Mucosa of rectum (tissue), 2 donors: ENCODE measurements around the gene IPMK.
"Not testable (repeated sequence)": the region's sequence is repeated elsewhere in the genome, so short reads cannot be mapped to it uniquely, and the experiment has no call there.

Source experiments
- H3K27ac ChIP-seq, 2 donors: one replicate each; pipeline ENCODE4 v1.7.0; 2013; ENCODE audit warnings: inconsistent platforms in 2 of 2, low read depth in 2 of 2, low read length in 2 of 2
- H3K27me3 ChIP-seq, 2 donors: one replicate each; pipeline ENCODE4 v1.7.0; 2013; ENCODE audit warnings: low read length in 2 of 2; ENCODE audit not compliant: control insufficient read depth in 2 of 2, insufficient read depth in 2 of 2
- H3K36me3 ChIP-seq, 2 donors: one replicate each; pipeline ENCODE4 v1.7.0; 2013; ENCODE audit warnings: low read length in 2 of 2; ENCODE audit not compliant: control insufficient read depth in 2 of 2, insufficient read depth in 2 of 2
- H3K4me1 ChIP-seq, 2 donors: one replicate each; pipeline ENCODE4 v1.7.0; 2013; ENCODE audit warnings: low read length in 2 of 2, mild to moderate bottlenecking in 1 of 2; ENCODE audit not compliant: control insufficient read depth in 2 of 2, insufficient read depth in 2 of 2
- H3K4me3 ChIP-seq, 2 donors: one replicate each; pipeline ENCODE4 v1.7.0; 2013; ENCODE audit warnings: low read length in 2 of 2
- H3K9ac ChIP-seq, 2 donors: one replicate each; pipeline ENCODE4 v1.7.0; 2013; ENCODE audit warnings: low read length in 2 of 2, low read depth in 1 of 2, mild to moderate bottlenecking in 1 of 2
- H3K9me3 ChIP-seq, 2 donors: one replicate each; pipeline ENCODE4 v1.7.0; 2013; ENCODE audit warnings: low read length in 2 of 2; ENCODE audit not compliant: control insufficient read depth in 2 of 2
- donor health status: healthy.
- donor health status: Normal muscosa, but diverticular disease.

IPMK gene

DNA sequence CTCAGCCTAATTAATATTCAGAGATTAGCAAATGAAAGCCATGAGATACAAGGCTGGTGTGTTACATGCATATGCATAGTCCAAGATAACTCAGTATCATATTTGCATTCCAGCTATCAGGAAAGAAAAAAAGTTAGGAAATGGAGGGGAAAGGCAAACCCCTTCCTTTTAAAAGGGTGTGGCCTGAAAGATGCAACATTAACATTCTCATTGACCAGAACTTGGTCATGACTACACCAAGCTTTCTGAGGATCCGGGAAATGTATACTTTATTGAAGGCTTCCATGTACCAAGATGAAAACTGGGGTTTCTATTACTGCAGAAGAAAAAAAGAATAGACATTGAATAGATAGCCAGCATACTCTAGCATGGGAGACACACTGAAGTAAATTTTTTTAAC is 96.5 kb downstream of the IPMK start:
- no peak overlapping the region for H3K4me3 ChIP-seq
- H3K27ac ChIP-seq: no peak overlapping the region
- no peaks in the 10 kb centered on the region for H3K27me3 ChIP-seq
- H3K9me3 ChIP-seq: no peaks in the 10 kb centered on the region
- H3K4me1 ChIP-seq: no peaks in the 10 kb centered on the region
- no peaks in the 10 kb centered on the region for H3K36me3 ChIP-seq
- H3K9ac ChIP-seq: no peak overlapping the region

DNA sequence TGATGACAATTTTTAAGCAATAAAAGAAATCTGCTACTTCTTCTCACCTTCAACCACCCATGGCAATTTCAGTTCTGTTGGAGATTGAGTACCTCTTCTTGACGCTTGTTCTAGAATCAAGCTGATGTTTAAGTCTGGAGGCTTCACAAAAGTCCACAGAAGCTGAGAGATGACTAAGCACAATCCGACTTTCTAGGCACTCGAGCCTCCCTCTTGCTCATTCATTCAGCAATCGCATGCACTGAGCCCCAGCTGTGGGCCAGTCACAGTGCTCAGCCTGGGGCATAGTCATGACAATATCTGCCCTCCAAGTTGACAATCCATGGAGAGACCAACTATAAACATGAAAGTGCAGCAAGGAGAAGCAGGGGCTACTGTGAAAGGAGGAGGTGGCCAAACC is 103.2 kb downstream of the IPMK start:
- Histone ChIP-seq H3K4me1 (no peaks in the 10 kb centered on the region), H3K36me3 (no peaks in the 10 kb centered on the region), H3K27ac (no peak overlapping the region), H3K4me3 (no peak overlapping the region), H3K27me3 (no peaks in the 10 kb centered on the region), H3K9ac (no peak overlapping the region), H3K9me3 (no peaks in the 10 kb centered on the region)

DNA sequence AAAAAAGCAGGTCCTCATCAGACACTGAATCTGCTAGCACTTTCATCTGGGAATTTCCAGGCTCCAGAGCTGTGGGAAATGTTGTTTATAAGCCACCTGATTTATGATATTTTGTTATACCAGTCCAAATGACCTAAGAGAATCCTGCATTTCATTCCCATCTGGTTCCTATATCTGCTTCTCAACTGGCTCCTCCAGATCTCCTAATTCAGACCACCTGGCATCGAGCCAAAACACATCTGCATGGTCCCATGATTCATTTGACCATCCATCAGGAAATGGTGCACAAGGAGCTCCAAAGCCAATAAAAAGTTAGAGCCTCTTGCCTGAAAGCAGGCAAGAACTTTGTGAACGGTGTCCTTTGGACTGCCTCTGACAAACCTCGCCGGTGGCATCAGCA is 108.9 kb downstream of the IPMK start:
- H3K36me3 ChIP-seq: no peaks in the 10 kb centered on the region
- no peaks in the 10 kb centered on the region for H3K27me3 ChIP-seq
- H3K9ac ChIP-seq: no peak overlapping the region
- no peaks in the 10 kb centered on the region for H3K4me1 ChIP-seq
- H3K9me3 ChIP-seq: no peaks in the 10 kb centered on the region
- no peak overlapping the region for H3K27ac ChIP-seq
- no peak overlapping the region for H3K4me3 ChIP-seq

DNA sequence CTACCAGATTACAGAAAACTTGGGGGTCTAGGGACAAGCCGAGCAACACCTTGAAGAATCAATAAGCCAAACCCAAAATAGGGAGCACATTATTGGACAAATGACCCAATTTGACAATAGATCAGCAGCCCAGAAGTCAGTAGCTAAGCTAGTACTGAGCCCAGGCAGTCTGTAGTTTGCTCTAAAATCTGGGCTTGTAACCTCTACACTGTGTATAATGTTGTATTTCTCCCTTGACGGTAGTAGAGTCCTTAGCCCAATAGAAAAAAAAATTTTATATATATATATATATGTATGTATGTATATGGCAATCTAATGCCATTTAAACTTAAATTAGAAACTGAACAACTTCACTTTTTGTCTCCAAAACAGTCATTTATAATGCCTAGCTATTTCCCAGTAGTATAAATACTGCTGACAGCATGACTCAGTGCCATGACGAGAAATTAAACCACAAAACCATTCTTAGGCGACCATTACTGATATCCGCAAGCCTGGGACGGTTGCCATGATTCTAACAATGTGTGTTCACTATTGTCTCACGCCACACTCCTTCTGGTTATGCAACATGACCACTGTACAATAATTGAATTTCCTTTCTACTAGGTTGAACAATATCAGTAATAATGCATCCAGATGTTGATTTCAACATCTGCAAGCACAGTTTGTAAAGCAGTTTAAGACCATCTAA is 110.5 kb downstream of the IPMK start:
- H3K4me1 ChIP-seq: no peaks in the 10 kb centered on the region
- no peak overlapping the region for H3K4me3 ChIP-seq
- H3K27me3 ChIP-seq: no peaks in the 10 kb centered on the region
- no peaks in the 10 kb centered on the region for H3K36me3 ChIP-seq
- no peaks in the 10 kb centered on the region for H3K9me3 ChIP-seq
- H3K27ac ChIP-seq: no peak overlapping the region
- H3K9ac ChIP-seq: no peak overlapping the region

DNA sequence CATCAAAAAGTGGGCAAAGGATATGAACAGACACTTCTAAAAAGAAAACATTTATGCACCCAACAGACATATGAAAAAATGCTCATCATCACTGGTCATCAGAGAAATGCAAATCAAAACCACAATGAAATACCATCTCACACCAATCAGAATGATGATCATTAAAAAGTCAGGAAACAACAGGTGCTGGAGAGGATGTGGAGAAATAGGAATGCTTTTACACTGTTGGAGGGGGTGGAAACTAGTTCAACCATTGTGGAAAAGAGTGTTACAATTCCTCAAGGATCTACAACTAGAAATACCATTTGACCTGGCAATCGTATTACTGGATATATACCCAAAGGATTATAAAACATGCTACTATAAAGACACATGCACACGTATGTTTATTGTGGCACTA is 111.8 kb downstream of the IPMK start:
- H3K9ac ChIP-seq, H3K36me3 ChIP-seq, H3K27ac ChIP-seq, H3K9me3 ChIP-seq, H3K4me1 ChIP-seq, H3K4me3 ChIP-seq, H3K27me3 ChIP-seq: not testable (repeated sequence)

DNA sequence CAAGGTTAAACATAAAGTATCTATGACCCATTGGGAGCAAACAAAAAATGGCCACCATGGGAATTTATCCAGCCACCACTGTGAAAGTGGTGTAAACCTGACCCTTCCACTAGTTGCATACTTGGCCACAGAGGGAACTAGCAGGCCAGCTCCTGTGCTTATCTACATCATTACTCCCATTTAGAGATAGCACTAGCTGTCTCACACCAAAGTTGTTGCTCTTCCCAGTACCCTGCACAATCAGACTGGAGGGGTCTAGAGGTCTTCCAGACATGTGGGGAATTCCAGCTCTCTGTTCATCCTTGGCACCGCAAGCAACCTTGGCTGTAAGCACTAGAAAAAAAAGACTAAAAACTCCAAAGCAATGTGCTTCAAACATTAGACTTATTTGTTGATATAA is 113.9 kb downstream of the IPMK start:
- Histone ChIP-seq H3K4me3 (no peak overlapping the region), H3K27ac (no peak overlapping the region), H3K4me1 (no peaks in the 10 kb centered on the region), H3K9me3 (no peaks in the 10 kb centered on the region), H3K9ac (no peak overlapping the region), H3K27me3 (no peaks in the 10 kb centered on the region), H3K36me3 (no peaks in the 10 kb centered on the region)

DNA sequence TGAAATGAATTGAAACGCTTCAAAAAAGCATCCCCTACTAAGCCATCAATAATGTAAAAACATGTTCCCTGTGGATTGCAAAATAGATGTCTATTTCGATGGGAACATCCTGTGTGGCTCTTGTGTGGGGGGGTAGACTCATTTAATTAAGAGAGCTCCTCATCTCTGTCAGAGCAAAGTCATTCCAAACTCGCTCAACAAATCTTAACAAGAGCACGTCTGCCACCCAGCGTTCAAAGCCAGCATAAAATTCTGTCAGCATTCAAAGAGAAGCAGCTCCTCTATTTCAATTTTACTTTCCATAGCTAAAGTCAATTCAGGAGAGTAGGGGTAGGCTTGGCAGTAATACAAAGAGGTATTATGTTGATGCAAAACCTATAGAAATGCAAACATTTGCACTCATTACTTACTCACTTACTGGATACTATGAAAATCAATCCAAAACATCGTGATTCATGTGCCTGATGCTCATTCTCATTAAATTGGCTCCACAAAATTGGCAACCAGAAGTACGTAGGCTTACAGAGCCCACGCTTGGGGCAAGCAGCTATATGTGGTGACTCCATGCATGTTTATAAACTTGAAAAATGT is 114.9 kb downstream of the IPMK start:
- no peak overlapping the region for H3K27ac ChIP-seq
- H3K9ac ChIP-seq: no peak overlapping the region
- H3K27me3 ChIP-seq: no peaks in the 10 kb centered on the region
- H3K4me3 ChIP-seq: no peak overlapping the region
- H3K4me1 ChIP-seq: no peaks in the 10 kb centered on the region
- H3K36me3 ChIP-seq: no peaks in the 10 kb centered on the region
- H3K9me3 ChIP-seq: no peaks in the 10 kb centered on the region

DNA sequence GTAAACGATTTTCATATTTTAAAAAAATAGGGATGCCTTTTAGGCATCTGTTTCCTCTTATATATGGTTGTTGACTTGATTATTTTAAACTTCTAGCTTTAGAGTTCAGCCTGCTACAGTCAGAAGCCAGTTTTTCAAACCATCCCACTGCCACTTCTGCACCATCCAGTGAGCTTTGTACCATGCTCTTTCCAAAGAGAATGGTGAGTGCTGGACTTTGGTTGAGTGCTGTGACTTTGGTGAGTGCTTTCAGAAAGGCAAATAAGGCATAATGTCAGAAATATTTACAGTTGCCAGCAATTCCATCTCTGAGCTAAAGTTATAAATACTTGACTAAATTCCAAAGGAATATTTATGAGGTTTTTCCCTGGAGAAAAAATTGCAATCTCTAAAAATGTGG is 117.4 kb downstream of the IPMK start:
- H3K4me1 ChIP-seq: no peaks in the 10 kb centered on the region
- no peak overlapping the region for H3K4me3 ChIP-seq
- no peaks in the 10 kb centered on the region for H3K9me3 ChIP-seq
- H3K36me3 ChIP-seq: no peaks in the 10 kb centered on the region
- no peak overlapping the region for H3K27ac ChIP-seq
- H3K27me3 ChIP-seq: no peaks in the 10 kb centered on the region
- no peak overlapping the region for H3K9ac ChIP-seq

DNA sequence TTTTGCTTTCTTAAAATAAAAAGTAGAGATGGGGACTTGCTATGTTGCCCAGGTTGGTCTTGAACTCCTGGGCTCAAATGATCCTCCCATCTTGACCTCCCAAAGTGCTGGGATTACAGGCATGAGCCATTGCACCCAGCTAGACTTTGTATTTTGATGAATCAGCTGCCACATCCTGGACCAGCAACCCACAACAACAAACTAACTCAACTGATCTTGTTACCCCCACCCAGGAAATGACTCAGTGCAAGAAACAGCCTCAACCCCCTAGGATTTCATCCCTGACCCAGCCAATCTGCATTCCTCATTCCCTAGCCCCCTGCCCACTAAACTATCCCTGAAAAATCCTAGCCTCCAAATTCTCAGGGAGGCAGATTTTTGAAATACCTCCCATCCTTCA is 123.8 kb downstream of the IPMK start:
- Histone ChIP-seq H3K36me3 (no peaks in the 10 kb centered on the region), H3K27ac (no peak overlapping the region), H3K9ac (no peak overlapping the region), H3K27me3 (no peaks in the 10 kb centered on the region), H3K9me3 (no peaks in the 10 kb centered on the region), H3K4me3 (no peak overlapping the region), H3K4me1 (peaks cover 0 to 3% of the 10 kb centered on the region in 2 donors)
